Measurements from ENCODE around the gene KCNH2.

GRCh38 chr7:150958062-150958552 lies 20.0 kb downstream of the KCNH2 start:
- TF ChIP-seq CTCF (IDR thresholded peaks at IDR 0.05) (no peak), REST (IDR thresholded peaks at IDR 0.05; ENCODE audit: insufficient read depth in 1 of 2, low read depth in 2 of 2, low read length in 1 of 2) (no peak)
